NT2/D1 (cell line): ENCODE measurements around the gene PPP5C.

Experiments used
- SUZ12 ChIP-seq: IDR thresholded peaks from 2 replicates; pipeline ENCODE4 v1.6.1; 2011; ENCODE audit not compliant: insufficient read length, insufficient read depth; ENCODE audit errors: extremely low read depth
- ZNF274 ChIP-seq: IDR thresholded peaks from 2 replicates; pipeline ENCODE4 v1.6.1; 2011; ENCODE audit warnings: mild to moderate bottlenecking, low read depth, low read length

DNA sequence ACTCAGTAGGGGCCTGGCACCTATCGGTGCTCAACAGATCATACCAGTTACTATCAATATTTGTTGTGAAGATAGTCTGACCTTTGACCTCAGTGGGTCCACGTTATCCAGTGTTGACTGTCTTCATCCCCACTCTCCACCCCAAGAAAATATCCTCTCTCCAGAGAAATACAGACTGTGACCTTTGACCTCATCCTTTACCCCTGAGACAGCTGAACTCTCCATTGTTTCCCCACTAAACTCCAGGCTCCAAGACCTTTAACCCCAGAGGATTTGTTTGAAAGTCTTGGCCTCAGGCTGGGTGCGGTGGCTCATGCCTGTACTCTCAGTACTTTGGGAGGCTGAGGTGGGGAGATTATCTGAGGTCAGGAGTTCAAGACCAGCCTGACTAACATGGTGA, 22.6 kb upstream of the PPP5C start:
- no peak for TF ChIP-seq ZNF274
- TF ChIP-seq SUZ12: no peak
